SK-N-MC (cell line): Measurements from ENCODE around the gene PCBP3.

Experiments used
- EZH2 ChIP-seq: fragments of 200-600 bp; sonication (generic); IDR thresholded peaks from one replicate; pipeline ENCODE4 v1.6.1; 2017; ENCODE audit warnings: antibody characterized with exemption
- FOXP2 ChIP-seq: optimal IDR thresholded peaks from 2 replicates; pipeline ENCODE3; 2011; ENCODE audit warnings: mild to moderate bottlenecking, moderate library complexity; ENCODE audit not compliant: insufficient read depth; ENCODE audit errors: extremely low read length, control extremely low read depth
- POLR2AphosphoS5 ChIP-seq: IDR thresholded peaks from 2 replicates; pipeline ENCODE4 v1.6.1; 2012; ENCODE audit warnings: mild to moderate bottlenecking, low read depth, low read length, borderline replicate concordance

DNA sequence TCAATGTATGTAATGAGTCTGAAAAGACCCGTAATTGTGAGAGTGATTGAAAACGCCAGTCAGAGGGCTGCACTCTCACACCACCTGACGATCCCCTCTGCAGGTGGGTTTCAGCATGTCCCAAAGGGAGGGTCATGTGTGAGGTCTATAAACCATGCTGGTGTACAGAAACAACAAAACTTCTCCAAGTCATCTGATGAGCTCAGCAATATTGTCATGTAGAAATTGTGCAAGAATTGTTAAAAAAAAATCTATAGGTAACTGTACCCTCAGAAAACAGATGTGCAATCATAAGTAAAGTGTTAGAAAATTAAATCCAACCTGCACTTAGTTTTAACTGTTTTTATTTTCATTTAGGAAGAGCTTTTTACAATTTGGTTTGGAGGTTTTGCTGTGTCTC is 152.5 kb downstream of the PCBP3 start:
- TF ChIP-seq POLR2AphosphoS5 (no peak), FOXP2 (no peak), EZH2 (no peak)
